HepG2 (cell line): ENCODE data around the gene COBLL1. TPM values are rescaled to one million over a fixed set of nuclear protein-coding genes. Genes with fewer than 3 reads are reported as not detected.
A peak's percentile ranks its signal among the peaks of the same experiment; 100 is the strongest.

Source experiments
- ASH2L ChIP-seq: fragments of 300-600, 200-600 bp; sonication (generic); IDR thresholded peaks from 2 replicates; pipeline ENCODE4 v1.7.0; 2017; ENCODE audit warnings: low read depth, mild to moderate bottlenecking, moderate library complexity, mixed read lengths, low read length; ENCODE audit not compliant: insufficient read length
- BRD4 ChIP-seq: sonication (generic); formaldehyde crosslinking; IDR thresholded peaks from 2 replicates; pipeline ENCODE4 v1.4.0; 2020; ENCODE audit warnings: missing genetic modification reagents
- FOXM1 ChIP-seq: sonication (generic); formaldehyde crosslinking; IDR thresholded peaks from 2 replicates; pipeline ENCODE4 v1.5.0; 2020; ENCODE audit warnings: missing genetic modification reagents
- HDAC2 ChIP-seq: sonication (generic); formaldehyde crosslinking; IDR thresholded peaks from 2 replicates; pipeline ENCODE4 v1.4.0; 2020; ENCODE audit warnings: missing genetic modification reagents
- HMG20B ChIP-seq: conservative IDR thresholded peaks from 2 replicates; pipeline ENCODE4 v1.6.1; 2016; ENCODE audit warnings: missing genetic modification reagents, missing compliant biosample characterization
- MAFK ChIP-seq, 2 experiments: IDR thresholded peaks in 1 of 2; conservative IDR thresholded peaks in 1 of 2; 2 replicates each; pipeline ENCODE4 v1.6.1; 2011; ENCODE audit warnings: improper control_type of control experiment in 2 of 2, low read length in 2 of 2
- SCMH1 ChIP-seq: sonication (generic); formaldehyde crosslinking; IDR thresholded peaks from 2 replicates; pipeline ENCODE4 v1.9.0; 2021; ENCODE audit warnings: missing genetic modification reagents, mild to moderate bottlenecking, borderline replicate concordance
- TEAD2 ChIP-seq: sonication (generic); formaldehyde crosslinking; IDR thresholded peaks from 2 replicates; pipeline ENCODE4 v1.9.0; 2021; ENCODE audit warnings: missing genetic modification reagents
- ZNF17 ChIP-seq: sonication (generic); formaldehyde crosslinking; IDR thresholded peaks from 2 replicates; pipeline ENCODE4 v1.5.0; 2020; ENCODE audit warnings: mild to moderate bottlenecking, missing genetic modification reagents
- ZNF670 ChIP-seq: sonication (generic); formaldehyde crosslinking; IDR thresholded peaks from 2 replicates; pipeline ENCODE4 v1.8.0; 2022; ENCODE audit warnings: mild to moderate bottlenecking, missing genetic modification reagents, borderline replicate concordance
- ZNF737 ChIP-seq: sonication (generic); formaldehyde crosslinking; IDR thresholded peaks from 2 replicates; pipeline ENCODE4 v1.5.0; 2020; ENCODE audit warnings: missing genetic modification reagents, mild to moderate bottlenecking, borderline replicate concordance
- polyA plus RNA-seq, 8 experiments: library from polyadenylated mRNA; depleted of rRNA in 3 of 8; stranded (reverse) in 7 of 8; unstranded in 1 of 8; fragments of >200 nt; fragmentation: Illumina TruSeq in 4 of 8; extraction: Trizol in 4 of 8; gene quantifications; 2 replicates each; pipeline versions ENCODE4 v1.2.1 to v1.2.3, GENCODE V29; 2011 to 2016; ENCODE audit warnings: low read depth in 4 of 8, missing spikeins in 1 of 8, mixed read lengths in 1 of 8; ENCODE audit not compliant: insufficient read depth in 1 of 8
- total RNA-seq, 5 experiments: library from RNA; depleted of rRNA; stranded (reverse); fragments of >200 nt; fragmentation: Illumina TruSeq; extraction: Trizol; gene quantifications; 2 replicates each; pipeline ENCODE4 v1.2.3, GENCODE V29; 2016; ENCODE audit warnings: low read depth in 1 of 5
- TF ChIP-seq, protein P1 (sequence below): sonication (generic); formaldehyde crosslinking; IDR thresholded peaks from 2 replicates; pipeline ENCODE4 v1.8.1; 2022; ENCODE audit warnings: low read depth, mild to moderate bottlenecking, missing genetic modification reagents
- TF ChIP-seq, protein P2 (sequence below): sonication (generic); formaldehyde crosslinking; IDR thresholded peaks from 2 replicates; pipeline ENCODE4 v1.4.0; 2020; ENCODE audit warnings: missing genetic modification reagents
- TF ChIP-seq, protein P3 (sequence below): sonication (generic); formaldehyde crosslinking; IDR thresholded peaks from 2 replicates; pipeline ENCODE4 v1.4.0; 2020; ENCODE audit warnings: missing genetic modification reagents, borderline replicate concordance
- TF ChIP-seq, protein P4 (sequence below): fragments of 450-650 bp; IDR thresholded peaks from 2 replicates; pipeline ENCODE4 v1.6.1; 2017; ENCODE audit warnings: mild to moderate bottlenecking

The COBLL1 gene
- total and polyA plus RNA-seq, 2 of the 13 experiments (the other 11 are each of a cell fraction or from before 2014, with no cell fraction given) = 32.6 to 86.8 TPM

DNA sequence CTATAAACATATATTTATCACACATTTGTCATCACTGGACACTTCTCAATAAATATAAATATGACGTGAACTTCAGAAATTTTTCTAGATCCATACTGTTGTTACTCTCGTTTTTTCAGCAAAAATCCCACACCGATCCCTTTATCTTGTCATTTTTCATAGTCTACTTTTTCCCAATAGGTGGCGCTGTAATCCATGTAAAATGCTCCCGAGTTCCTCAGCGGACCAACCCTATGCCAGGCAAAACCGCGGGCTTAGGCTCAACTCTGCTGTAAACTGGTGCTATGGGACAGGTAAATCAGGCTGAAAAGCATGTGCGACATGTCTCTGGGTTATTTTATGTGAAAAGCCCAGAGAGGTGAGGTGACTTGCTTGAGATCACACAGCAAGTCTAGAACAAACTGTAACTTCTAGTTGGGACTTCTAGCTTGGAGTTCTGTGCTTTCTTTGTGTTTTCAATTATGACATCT, 104.0 kb downstream of the COBLL1 start (continued):
- TF ChIP-seq, protein P1, sequence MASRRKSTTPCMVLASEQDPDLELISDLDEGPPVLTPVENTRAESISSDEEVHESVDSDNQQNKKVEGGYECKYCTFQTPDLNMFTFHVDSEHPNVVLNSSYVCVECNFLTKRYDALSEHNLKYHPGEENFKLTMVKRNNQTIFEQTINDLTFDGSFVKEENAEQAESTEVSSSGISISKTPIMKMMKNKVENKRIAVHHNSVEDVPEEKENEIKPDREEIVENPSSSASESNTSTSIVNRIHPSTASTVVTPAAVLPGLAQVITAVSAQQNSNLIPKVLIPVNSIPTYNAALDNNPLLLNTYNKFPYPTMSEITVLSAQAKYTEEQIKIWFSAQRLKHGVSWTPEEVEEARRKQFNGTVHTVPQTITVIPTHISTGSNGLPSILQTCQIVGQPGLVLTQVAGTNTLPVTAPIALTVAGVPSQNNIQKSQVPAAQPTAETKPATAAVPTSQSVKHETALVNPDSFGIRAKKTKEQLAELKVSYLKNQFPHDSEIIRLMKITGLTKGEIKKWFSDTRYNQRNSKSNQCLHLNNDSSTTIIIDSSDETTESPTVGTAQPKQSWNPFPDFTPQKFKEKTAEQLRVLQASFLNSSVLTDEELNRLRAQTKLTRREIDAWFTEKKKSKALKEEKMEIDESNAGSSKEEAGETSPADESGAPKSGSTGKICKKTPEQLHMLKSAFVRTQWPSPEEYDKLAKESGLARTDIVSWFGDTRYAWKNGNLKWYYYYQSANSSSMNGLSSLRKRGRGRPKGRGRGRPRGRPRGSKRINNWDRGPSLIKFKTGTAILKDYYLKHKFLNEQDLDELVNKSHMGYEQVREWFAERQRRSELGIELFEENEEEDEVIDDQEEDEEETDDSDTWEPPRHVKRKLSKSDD (CRISPR knock-in tag) = no peak
- TF ChIP-seq HMG20B (CRISPR knock-in tag) = no peak
- TF ChIP-seq BRD4 = no peak
- no peak for TF ChIP-seq SCMH1 (CRISPR knock-in tag)
- TF ChIP-seq ZNF670 (CRISPR knock-in tag) = no peak
- TF ChIP-seq, protein P2, sequence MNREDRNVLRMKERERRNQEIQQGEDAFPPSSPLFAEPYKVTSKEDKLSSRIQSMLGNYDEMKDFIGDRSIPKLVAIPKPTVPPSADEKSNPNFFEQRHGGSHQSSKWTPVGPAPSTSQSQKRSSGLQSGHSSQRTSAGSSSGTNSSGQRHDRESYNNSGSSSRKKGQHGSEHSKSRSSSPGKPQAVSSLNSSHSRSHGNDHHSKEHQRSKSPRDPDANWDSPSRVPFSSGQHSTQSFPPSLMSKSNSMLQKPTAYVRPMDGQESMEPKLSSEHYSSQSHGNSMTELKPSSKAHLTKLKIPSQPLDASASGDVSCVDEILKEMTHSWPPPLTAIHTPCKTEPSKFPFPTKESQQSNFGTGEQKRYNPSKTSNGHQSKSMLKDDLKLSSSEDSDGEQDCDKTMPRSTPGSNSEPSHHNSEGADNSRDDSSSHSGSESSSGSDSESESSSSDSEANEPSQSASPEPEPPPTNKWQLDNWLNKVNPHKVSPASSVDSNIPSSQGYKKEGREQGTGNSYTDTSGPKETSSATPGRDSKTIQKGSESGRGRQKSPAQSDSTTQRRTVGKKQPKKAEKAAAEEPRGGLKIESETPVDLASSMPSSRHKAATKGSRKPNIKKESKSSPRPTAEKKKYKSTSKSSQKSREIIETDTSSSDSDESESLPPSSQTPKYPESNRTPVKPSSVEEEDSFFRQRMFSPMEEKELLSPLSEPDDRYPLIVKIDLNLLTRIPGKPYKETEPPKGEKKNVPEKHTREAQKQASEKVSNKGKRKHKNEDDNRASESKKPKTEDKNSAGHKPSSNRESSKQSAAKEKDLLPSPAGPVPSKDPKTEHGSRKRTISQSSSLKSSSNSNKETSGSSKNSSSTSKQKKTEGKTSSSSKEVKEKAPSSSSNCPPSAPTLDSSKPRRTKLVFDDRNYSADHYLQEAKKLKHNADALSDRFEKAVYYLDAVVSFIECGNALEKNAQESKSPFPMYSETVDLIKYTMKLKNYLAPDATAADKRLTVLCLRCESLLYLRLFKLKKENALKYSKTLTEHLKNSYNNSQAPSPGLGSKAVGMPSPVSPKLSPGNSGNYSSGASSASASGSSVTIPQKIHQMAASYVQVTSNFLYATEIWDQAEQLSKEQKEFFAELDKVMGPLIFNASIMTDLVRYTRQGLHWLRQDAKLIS (CRISPR knock-in tag) = no peak
- no peak for TF ChIP-seq ZNF17 (CRISPR knock-in tag)
- TF ChIP-seq, protein P3, sequence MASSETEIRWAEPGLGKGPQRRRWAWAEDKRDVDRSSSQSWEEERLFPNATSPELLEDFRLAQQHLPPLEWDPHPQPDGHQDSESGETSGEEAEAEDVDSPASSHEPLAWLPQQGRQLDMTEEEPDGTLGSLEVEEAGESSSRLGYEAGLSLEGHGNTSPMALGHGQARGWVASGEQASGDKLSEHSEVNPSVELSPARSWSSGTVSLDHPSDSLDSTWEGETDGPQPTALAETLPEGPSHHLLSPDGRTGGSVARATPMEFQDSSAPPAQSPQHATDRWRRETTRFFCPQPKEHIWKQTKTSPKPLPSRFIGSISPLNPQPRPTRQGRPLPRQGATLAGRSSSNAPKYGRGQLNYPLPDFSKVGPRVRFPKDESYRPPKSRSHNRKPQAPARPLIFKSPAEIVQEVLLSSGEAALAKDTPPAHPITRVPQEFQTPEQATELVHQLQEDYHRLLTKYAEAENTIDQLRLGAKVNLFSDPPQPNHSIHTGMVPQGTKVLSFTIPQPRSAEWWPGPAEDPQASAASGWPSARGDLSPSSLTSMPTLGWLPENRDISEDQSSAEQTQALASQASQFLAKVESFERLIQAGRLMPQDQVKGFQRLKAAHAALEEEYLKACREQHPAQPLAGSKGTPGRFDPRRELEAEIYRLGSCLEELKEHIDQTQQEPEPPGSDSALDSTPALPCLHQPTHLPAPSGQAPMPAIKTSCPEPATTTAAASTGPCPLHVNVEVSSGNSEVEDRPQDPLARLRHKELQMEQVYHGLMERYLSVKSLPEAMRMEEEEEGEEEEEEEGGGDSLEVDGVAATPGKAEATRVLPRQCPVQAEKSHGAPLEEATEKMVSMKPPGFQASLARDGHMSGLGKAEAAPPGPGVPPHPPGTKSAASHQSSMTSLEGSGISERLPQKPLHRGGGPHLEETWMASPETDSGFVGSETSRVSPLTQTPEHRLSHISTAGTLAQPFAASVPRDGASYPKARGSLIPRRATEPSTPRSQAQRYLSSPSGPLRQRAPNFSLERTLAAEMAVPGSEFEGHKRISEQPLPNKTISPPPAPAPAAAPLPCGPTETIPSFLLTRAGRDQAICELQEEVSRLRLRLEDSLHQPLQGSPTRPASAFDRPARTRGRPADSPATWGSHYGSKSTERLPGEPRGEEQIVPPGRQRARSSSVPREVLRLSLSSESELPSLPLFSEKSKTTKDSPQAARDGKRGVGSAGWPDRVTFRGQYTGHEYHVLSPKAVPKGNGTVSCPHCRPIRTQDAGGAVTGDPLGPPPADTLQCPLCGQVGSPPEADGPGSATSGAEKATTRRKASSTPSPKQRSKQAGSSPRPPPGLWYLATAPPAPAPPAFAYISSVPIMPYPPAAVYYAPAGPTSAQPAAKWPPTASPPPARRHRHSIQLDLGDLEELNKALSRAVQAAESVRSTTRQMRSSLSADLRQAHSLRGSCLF (CRISPR knock-in tag) = no peak
- peak; percentile 79 for TF ChIP-seq ASH2L
- no peak for TF ChIP-seq TEAD2 (CRISPR knock-in tag)
- TF ChIP-seq MAFK (conservative IDR thresholded peaks at IDR 0.05 in 1 of 2, IDR thresholded peaks at IDR 0.05 in 1 of 2; ENCODE audit: low read length in 2 of 2) = no peak
- no peak for TF ChIP-seq FOXM1
- TF ChIP-seq HDAC2 = peak; percentile 84
- no peak for TF ChIP-seq ZNF737 (CRISPR knock-in tag)
- TF ChIP-seq, protein P4, sequence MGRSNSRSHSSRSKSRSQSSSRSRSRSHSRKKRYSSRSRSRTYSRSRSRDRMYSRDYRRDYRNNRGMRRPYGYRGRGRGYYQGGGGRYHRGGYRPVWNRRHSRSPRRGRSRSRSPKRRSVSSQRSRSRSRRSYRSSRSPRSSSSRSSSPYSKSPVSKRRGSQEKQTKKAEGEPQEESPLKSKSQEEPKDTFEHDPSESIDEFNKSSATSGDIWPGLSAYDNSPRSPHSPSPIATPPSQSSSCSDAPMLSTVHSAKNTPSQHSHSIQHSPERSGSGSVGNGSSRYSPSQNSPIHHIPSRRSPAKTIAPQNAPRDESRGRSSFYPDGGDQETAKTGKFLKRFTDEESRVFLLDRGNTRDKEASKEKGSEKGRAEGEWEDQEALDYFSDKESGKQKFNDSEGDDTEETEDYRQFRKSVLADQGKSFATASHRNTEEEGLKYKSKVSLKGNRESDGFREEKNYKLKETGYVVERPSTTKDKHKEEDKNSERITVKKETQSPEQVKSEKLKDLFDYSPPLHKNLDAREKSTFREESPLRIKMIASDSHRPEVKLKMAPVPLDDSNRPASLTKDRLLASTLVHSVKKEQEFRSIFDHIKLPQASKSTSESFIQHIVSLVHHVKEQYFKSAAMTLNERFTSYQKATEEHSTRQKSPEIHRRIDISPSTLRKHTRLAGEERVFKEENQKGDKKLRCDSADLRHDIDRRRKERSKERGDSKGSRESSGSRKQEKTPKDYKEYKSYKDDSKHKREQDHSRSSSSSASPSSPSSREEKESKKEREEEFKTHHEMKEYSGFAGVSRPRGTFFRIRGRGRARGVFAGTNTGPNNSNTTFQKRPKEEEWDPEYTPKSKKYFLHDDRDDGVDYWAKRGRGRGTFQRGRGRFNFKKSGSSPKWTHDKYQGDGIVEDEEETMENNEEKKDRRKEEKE = no peak
